ENCODE data around the gene ARHGAP12.

- TF ChIP-seq EZH2 (IDR thresholded peaks at IDR 0.05; ENCODE audit: insufficient read depth, poor library complexity, severe bottlenecking) (no peak), EZH2phosphoT487 (IDR thresholded peaks at IDR 0.05; ENCODE audit: insufficient read depth, low read depth) (no peak)
Observed at GRCh38 chr10:31902625-31903024, 26.0 kb downstream of the ARHGAP12 start.
